Measurements from ENCODE around the gene ASB12. TPM values are rescaled to one million over a fixed set of nuclear protein-coding genes. Genes with fewer than 3 reads are reported as not detected.

Gene ASB12
- total and polyA plus RNA-seq, 2 donors (not counting 1 experiment from before 2014, with no cell fraction given): 0.37 to 0.45 TPM

DNA sequence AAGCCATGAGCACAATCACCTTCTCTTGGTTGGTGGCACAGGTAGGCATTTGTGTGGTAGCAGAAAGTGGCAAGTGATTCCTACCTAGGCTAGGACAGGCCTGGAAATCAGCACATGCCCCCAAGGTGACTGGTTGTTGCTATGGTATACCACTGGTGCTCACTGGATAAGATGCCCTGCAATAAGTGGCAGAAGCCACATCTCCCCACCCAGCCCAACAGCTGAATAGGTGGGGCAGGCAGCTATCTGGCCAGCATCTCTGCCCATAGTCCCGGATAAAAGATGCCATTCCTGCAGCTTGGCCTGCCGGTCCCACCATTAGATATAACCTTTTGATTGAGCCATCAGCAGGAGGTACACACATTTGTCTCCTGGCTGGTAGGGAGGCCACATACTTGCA lies 46.0 kb downstream of the ASB12 start:
- Histone ChIP-seq H3K4me2 (replicated peaks; ENCODE audit: low read depth, low read length, poor library complexity, severe bottlenecking) (no peak overlapping the region), H3K27me3 (replicated peaks in 1 of 4; ENCODE audit: control extremely low read depth in 1 of 4, control insufficient read depth in 3 of 4, insufficient read depth in 4 of 4, low read length in 3 of 4) (no peaks in the 10 kb centered on the region), H3K79me2 (ENCODE audit: control insufficient read depth, insufficient read depth, low read length) (no peaks in the 10 kb centered on the region), H4K20me1 (ENCODE audit: control insufficient read depth, insufficient read depth, low read length, poor library complexity, severe bottlenecking) (no peaks in the 10 kb centered on the region), H2AFZ (ENCODE audit: insufficient read depth, low read depth, low read length, poor library complexity, severe bottlenecking) (no peak overlapping the region), H3K9me3 (ENCODE audit: control extremely low read depth in 1 of 3, control insufficient read depth in 2 of 3, insufficient read depth in 1 of 3, low read length in 2 of 3) (no peaks in the 10 kb centered on the region), H3K4me3 (ENCODE audit: control extremely low read depth in 1 of 5, extremely low read depth in 1 of 5, insufficient read depth in 1 of 5, low read depth in 2 of 5, low read length in 4 of 5) (no peak overlapping the region), H3K27ac (ENCODE audit: low read length in 2 of 2) (no peak overlapping the region), H3K4me1 (ENCODE audit: control insufficient read depth in 2 of 2, insufficient read depth in 2 of 2, low read length in 2 of 2) (no peaks in the 10 kb centered on the region), H3K36me3 (replicated peaks in 1 of 2; ENCODE audit: control extremely low read depth in 1 of 2, control insufficient read depth in 1 of 2, extremely low read depth in 1 of 2, insufficient read depth in 2 of 2, low read length in 1 of 2) (no peaks in the 10 kb centered on the region), H3K9ac (ENCODE audit: low read length) (no peak overlapping the region)
- no peak for TF ChIP-seq EZH2 (IDR thresholded peaks at IDR 0.05; ENCODE audit: borderline replicate concordance, insufficient read depth, low read depth, low read length, poor library complexity, severe bottlenecking)
- TF ChIP-seq, protein P1, sequence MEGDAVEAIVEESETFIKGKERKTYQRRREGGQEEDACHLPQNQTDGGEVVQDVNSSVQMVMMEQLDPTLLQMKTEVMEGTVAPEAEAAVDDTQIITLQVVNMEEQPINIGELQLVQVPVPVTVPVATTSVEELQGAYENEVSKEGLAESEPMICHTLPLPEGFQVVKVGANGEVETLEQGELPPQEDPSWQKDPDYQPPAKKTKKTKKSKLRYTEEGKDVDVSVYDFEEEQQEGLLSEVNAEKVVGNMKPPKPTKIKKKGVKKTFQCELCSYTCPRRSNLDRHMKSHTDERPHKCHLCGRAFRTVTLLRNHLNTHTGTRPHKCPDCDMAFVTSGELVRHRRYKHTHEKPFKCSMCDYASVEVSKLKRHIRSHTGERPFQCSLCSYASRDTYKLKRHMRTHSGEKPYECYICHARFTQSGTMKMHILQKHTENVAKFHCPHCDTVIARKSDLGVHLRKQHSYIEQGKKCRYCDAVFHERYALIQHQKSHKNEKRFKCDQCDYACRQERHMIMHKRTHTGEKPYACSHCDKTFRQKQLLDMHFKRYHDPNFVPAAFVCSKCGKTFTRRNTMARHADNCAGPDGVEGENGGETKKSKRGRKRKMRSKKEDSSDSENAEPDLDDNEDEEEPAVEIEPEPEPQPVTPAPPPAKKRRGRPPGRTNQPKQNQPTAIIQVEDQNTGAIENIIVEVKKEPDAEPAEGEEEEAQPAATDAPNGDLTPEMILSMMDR (IDR thresholded peaks at IDR 0.05): no peak
- H3K4me1 Mint-ChIP-seq: no peaks in the 10 kb centered on the region
- CTCF ChIA-PET: no interaction called here
- ATAC-seq (ENCODE audit: low read depth): no peak
- no peak overlapping the region for H3K27ac Mint-ChIP-seq
- no peaks in the 10 kb centered on the region for H3K9me3 Mint-ChIP-seq (ENCODE audit: insufficient read depth)
- no peaks in the 10 kb centered on the region for H3K27me3 Mint-ChIP-seq
- DNase-seq: no peak
- intact Hi-C loops (cut with micrococcal nuclease): no loop called here
- POLR2A ChIA-PET: no interaction called here
- whole genome bisulfite sequencing (ENCODE audit: insufficient coverage): no CpG with 5 or more reads among the region's 2 CpGs
- no peak overlapping the region for H3K4me3 Mint-ChIP-seq

DNA sequence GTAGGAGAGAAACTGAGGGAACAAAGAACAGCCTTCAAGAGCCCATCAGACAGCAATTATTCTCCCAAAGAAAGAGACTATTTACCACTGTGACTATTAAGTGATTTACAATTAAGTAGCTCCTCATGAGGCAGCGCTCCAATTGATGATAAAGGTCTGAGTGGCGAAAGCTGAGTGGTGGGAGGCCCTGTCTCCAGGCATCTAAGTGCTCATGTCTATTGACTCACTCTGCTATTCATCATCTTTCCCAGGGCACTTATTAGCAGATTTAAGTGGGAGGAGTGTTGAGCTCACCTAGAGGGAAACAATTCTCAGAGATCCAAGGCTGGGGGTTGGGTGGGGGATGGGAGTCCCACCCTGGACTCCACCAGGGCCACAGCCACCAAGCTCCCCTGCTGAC lies 48.2 kb downstream of the ASB12 start:
- no peak for TF ChIP-seq EZH2 (IDR thresholded peaks at IDR 0.05; ENCODE audit: borderline replicate concordance, insufficient read depth, low read depth, low read length, poor library complexity, severe bottlenecking)
- TF ChIP-seq, protein P1 (IDR thresholded peaks at IDR 0.05): no peak
- POLR2A ChIA-PET: no interaction called here
- Histone ChIP-seq H2AFZ (ENCODE audit: insufficient read depth, low read depth, low read length, poor library complexity, severe bottlenecking) (no peak overlapping the region), H3K27me3 (replicated peaks in 1 of 4; ENCODE audit: control extremely low read depth in 1 of 4, control insufficient read depth in 3 of 4, insufficient read depth in 4 of 4, low read length in 3 of 4) (no peaks in the 10 kb centered on the region), H3K4me1 (ENCODE audit: control insufficient read depth in 2 of 2, insufficient read depth in 2 of 2, low read length in 2 of 2) (no peaks in the 10 kb centered on the region), H3K27ac (ENCODE audit: low read length in 2 of 2) (no peak overlapping the region), H3K9me3 (ENCODE audit: control extremely low read depth in 1 of 3, control insufficient read depth in 2 of 3, insufficient read depth in 1 of 3, low read length in 2 of 3) (no peaks in the 10 kb centered on the region), H3K9ac (ENCODE audit: low read length) (no peak overlapping the region), H3K36me3 (replicated peaks in 1 of 2; ENCODE audit: control extremely low read depth in 1 of 2, control insufficient read depth in 1 of 2, extremely low read depth in 1 of 2, insufficient read depth in 2 of 2, low read length in 1 of 2) (no peaks in the 10 kb centered on the region), H3K79me2 (ENCODE audit: control insufficient read depth, insufficient read depth, low read length) (no peaks in the 10 kb centered on the region), H3K4me3 (ENCODE audit: control extremely low read depth in 1 of 5, extremely low read depth in 1 of 5, insufficient read depth in 1 of 5, low read depth in 2 of 5, low read length in 4 of 5) (no peak overlapping the region), H4K20me1 (ENCODE audit: control insufficient read depth, insufficient read depth, low read length, poor library complexity, severe bottlenecking) (no peaks in the 10 kb centered on the region), H3K4me2 (replicated peaks; ENCODE audit: low read depth, low read length, poor library complexity, severe bottlenecking) (no peak overlapping the region)
- no CpG with 5 or more reads among the region's 2 CpGs for WGBS (ENCODE audit: insufficient coverage)
- H3K4me3 Mint-ChIP-seq: no peak overlapping the region
- H3K27ac Mint-ChIP-seq: no peak overlapping the region
- intact Hi-C loops (cut with micrococcal nuclease): no loop called here
- H3K9me3 Mint-ChIP-seq (ENCODE audit: insufficient read depth): no peaks in the 10 kb centered on the region
- H3K4me1 Mint-ChIP-seq: no peaks in the 10 kb centered on the region
- CTCF ChIA-PET: no interaction called here
- ATAC-seq (ENCODE audit: low read depth) (no peak), DNase-seq (no peak)
- no peaks in the 10 kb centered on the region for H3K27me3 Mint-ChIP-seq

Measured in B cell (primary cell).